T-cell (primary cell): ENCODE results near the gene POFUT2. TPM values are rescaled to one million over a fixed set of nuclear protein-coding genes. Genes with fewer than 3 reads are reported as not detected.

Source experiments
- ATAC-seq, 4 experiments: fragments of 200-7000 bp in 3 of 4; fragments of 150-1000 bp in 1 of 4; cut with Tn5 transposase; replicated peaks in 1 of 4; 1 replicate in 3 of 4; 2 replicates in 1 of 4; pipeline ENCODE4 v1.10.0; 2021; ENCODE audit warnings: moderate library complexity in 3 of 4, mild to moderate bottlenecking in 2 of 4, moderate number of reproducible peaks in 1 of 4
- CTCF ChIA-PET, 2 donors: fragments of 300-600 bp; sonication (Branson Sonifier 250); formaldehyde crosslinking; loops; one replicate each; lab custom pipeline; 2022; ENCODE audit warnings: antibody characterized with exemption in 2 of 2; lab: Charles Lee
- POLR2A ChIA-PET, 2 donors: fragments of 300-600 bp; sonication (Branson Sonifier 250); formaldehyde crosslinking; loops; one replicate each; lab custom pipeline; 2022; ENCODE audit warnings: antibody characterized with exemption in 2 of 2; lab: Charles Lee
- DNase-seq, 35 experiments: peaks; one replicate each; pipeline versions ENCODE4 v3.0.0 to v3.0.0-alpha.2; 2013 to 2023
- H3K27ac ChIP-seq: one replicate; pipeline ENCODE4 v1.5.1; 2013; ENCODE audit warnings: low read length
- H3K27me3 ChIP-seq, 2 experiments: replicated peaks in 1 of 2; 1 replicate in 1 of 2; 2 replicates in 1 of 2; pipeline versions ENCODE4 v1.6.1 to v1.7.0; 2013; ENCODE audit warnings: low read length in 1 of 2, mixed read lengths in 1 of 2; ENCODE audit not compliant: control insufficient read depth in 2 of 2, insufficient read depth in 2 of 2; ENCODE audit errors: extremely low read depth in 1 of 2
- H3K36me3 ChIP-seq, 2 donors: 1 replicate in 1 of 2; 2 replicates in 1 of 2; pipeline versions ENCODE4 v1.6.1 to v1.7.0; 2013; ENCODE audit warnings: low read length in 1 of 2; ENCODE audit not compliant: control insufficient read depth in 2 of 2, insufficient read depth in 1 of 2; ENCODE audit errors: extremely low read depth in 1 of 2
- H3K4me1 ChIP-seq, 2 experiments: 1 replicate in 1 of 2; 2 replicates in 1 of 2; pipeline versions ENCODE4 v1.6.1 to v1.7.0; 2013; ENCODE audit warnings: low read length in 2 of 2, mixed read lengths in 1 of 2; ENCODE audit not compliant: insufficient read depth in 2 of 2, control insufficient read depth in 1 of 2; ENCODE audit errors: extremely low read depth in 1 of 2
- H3K4me3 ChIP-seq, 2 donors: 1 replicate in 1 of 2; 2 replicates in 1 of 2; pipeline versions ENCODE4 v1.5.1 to v1.7.0; 2013; ENCODE audit warnings: mild to moderate bottlenecking in 2 of 2, low read length in 1 of 2, moderate library complexity in 1 of 2; ENCODE audit not compliant: control insufficient read depth in 1 of 2; ENCODE audit errors: extremely low read depth in 1 of 2
- H3K9me3 ChIP-seq: 2 replicates; pipeline ENCODE4 v1.7.0; 2013
- H3K27ac Mint-ChIP-seq, 2 donors: one replicate each; pipeline ENCODE4 v1.8.0; 2020 to 2021; ENCODE audit warnings: mild to moderate bottlenecking in 2 of 2, mixed read lengths in 2 of 2
- H3K27me3 Mint-ChIP-seq, 2 donors: one replicate each; pipeline ENCODE4 v1.8.0; 2021 to 2022; ENCODE audit warnings: mixed read lengths in 2 of 2
- H3K36me3 Mint-ChIP-seq: one replicate; pipeline ENCODE4 v1.8.0; 2021; ENCODE audit warnings: mixed read lengths
- H3K4me1 Mint-ChIP-seq, 3 donors: one replicate each; pipeline ENCODE4 v1.8.0; 2020 to 2022; ENCODE audit warnings: mixed read lengths in 3 of 3, mild to moderate bottlenecking in 1 of 3
- H3K4me3 Mint-ChIP-seq, 3 donors: one replicate each; pipeline ENCODE4 v1.8.0; 2020 to 2022; ENCODE audit warnings: mild to moderate bottlenecking in 3 of 3, mixed read lengths in 3 of 3, moderate library complexity in 3 of 3
- H3K9me3 Mint-ChIP-seq, 3 donors: one replicate each; pipeline ENCODE4 v1.8.0; 2020 to 2022; ENCODE audit warnings: mixed read lengths in 3 of 3
- WGBS: methylation state at CpG from one replicate; pipeline ENCODE4 v1.1.5; 2013; ENCODE audit warnings: missing lambda C conversion rate; ENCODE audit not compliant: insufficient coverage; 5-methylcytosine and 5-hydroxymethylcytosine counted together
- total RNA-seq, 35 experiments: library from RNA in 6 of 35; stranded (reverse) in 6 of 35; fragments of 120-200 nt in 1 of 35; gene quantifications; one replicate each; pipeline versions ENCODE4 v1.2.1 to v1.2.4 and lab custom pipeline; 2013 to 2026

The POFUT2 gene
- total RNA-seq, 5 donors from 2014 or later (not counting 1 experiment from before 2014, with no cell fraction given) = 43.0 to 51.3 (median 44.6) TPM

DNA sequence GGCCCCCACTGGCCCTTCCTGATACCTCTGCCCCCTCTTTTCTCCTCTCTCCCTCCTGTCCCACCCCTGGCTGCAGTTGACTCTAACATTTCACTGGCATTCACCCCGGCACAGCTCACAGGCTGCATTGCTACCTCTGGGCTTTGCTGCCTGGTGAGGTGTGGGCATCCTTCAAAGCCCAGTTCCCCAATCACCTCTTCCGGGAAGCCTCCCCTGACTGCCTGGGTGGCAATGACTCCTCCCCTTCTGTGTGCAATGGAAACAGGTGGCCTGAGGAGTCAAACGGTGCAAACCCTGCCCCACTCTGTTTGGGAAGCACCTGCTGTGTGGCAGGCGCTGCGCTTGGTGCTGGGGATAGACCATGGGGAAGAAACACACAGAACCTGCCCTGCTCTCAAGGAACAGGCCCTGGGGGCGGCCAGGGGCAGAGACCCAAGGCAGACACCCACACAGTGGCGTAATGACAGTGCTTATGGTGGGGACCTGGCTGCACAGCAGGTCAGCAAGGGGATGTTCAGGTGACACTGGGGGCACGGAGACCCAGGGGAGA lies 39.3 kb upstream of the POFUT2 start:
- peaks cover 0 to 7% of the 10 kb centered on the region in 2 donors for H3K27me3 Mint-ChIP-seq
- H3K27ac ChIP-seq = no peak overlapping the region
- ChIA-PET POLR2A (no interaction called here), CTCF (no interaction called here)
- H3K27ac Mint-ChIP-seq = peak overlapping the region in 1 of 2 donors; percentile 36
- H3K4me1 Mint-ChIP-seq = peaks cover 8 to 26% (median 15%) of the 10 kb centered on the region in 3 donors
- H3K4me3 ChIP-seq = no peak overlapping the region
- peaks cover 0 to 47% of the 10 kb centered on the region in 2 experiments for H3K27me3 ChIP-seq
- H3K36me3 ChIP-seq = no peaks in the 10 kb centered on the region
- ATAC-seq (no peak), DNase-seq (no peak)
- no peaks in the 10 kb centered on the region for H3K36me3 Mint-ChIP-seq
- 63% methylated on average over 6 of the region's 8 CpGs for WGBS
- peaks cover 10 to 21% of the 10 kb centered on the region in 2 experiments for H3K4me1 ChIP-seq
- no peak overlapping the region for H3K4me3 Mint-ChIP-seq
- H3K9me3 ChIP-seq = no peaks in the 10 kb centered on the region
- H3K9me3 Mint-ChIP-seq = no peaks in the 10 kb centered on the region

DNA sequence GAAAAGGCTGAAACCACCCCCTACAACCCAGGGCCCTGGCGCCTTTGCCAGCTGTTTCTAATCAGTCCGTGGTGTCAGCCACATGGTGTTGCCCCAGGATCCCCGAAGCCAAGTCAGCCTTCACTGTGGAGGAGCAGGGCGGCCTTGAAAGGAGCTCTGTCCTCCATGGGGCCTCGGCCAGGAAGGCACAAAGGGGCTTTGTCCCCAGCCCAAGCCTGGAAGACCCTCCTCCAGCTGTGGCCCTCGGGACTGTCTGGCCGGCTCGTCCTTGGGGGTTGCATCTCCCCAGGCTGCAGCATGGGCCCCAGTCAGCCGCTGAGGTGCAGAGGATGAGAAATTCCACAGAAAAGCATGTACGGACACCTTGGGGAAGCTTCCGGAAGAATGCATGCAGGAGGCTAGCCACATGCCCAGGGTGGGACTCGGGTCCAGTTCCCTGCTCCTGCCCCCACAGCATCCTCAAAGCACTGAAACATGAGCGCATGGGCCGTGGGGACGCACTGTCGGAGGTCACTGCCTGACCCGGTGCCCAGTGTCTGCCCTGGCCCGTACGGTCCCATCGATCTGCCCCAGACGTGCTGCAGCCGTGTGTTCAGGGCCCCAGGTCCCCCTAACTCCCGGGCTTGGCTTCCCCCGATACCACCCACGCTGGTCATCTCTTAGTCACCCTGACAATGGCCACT lies 38.6 kb upstream of the POFUT2 start:
- Histone ChIP-seq H3K4me3 (no peak overlapping the region), H3K27me3 (peaks cover 0 to 53% of the 10 kb centered on the region in 2 experiments), H3K27ac (no peak overlapping the region), H3K36me3 (no peaks in the 10 kb centered on the region), H3K9me3 (no peaks in the 10 kb centered on the region), H3K4me1 (peaks cover 10 to 21% of the 10 kb centered on the region in 2 experiments)
- no peak overlapping the region for H3K4me3 Mint-ChIP-seq
- peaks cover 0 to 10% of the 10 kb centered on the region in 2 donors for H3K27me3 Mint-ChIP-seq
- no peaks in the 10 kb centered on the region for H3K36me3 Mint-ChIP-seq
- DNase-seq (no peak), ATAC-seq (no peak)
- ChIA-PET CTCF (no interaction called here), POLR2A (no interaction called here)
- H3K9me3 Mint-ChIP-seq = no peaks in the 10 kb centered on the region
- 90% methylated on average over 25 of the region's 25 CpGs for WGBS
- H3K27ac Mint-ChIP-seq = no peak overlapping the region
- peaks cover 13 to 32% (median 21%) of the 10 kb centered on the region in 3 donors for H3K4me1 Mint-ChIP-seq

GRCh38 chr21:45325206-45326168 lies 37.8 kb upstream of the POFUT2 start:
- peaks cover 13 to 34% (median 21%) of the 10 kb centered on the region in 3 donors for H3K4me1 Mint-ChIP-seq
- Histone ChIP-seq H3K9me3 (no peaks in the 10 kb centered on the region), H3K4me1 (peaks cover 10 to 21% of the 10 kb centered on the region in 2 experiments), H3K27ac (no peak overlapping the region), H3K36me3 (no peaks in the 10 kb centered on the region), H3K27me3 (peaks cover 0 to 55% of the 10 kb centered on the region in 2 experiments), H3K4me3 (no peak overlapping the region)
- H3K9me3 Mint-ChIP-seq = no peaks in the 10 kb centered on the region
- no peak overlapping the region for H3K4me3 Mint-ChIP-seq
- no peaks in the 10 kb centered on the region for H3K36me3 Mint-ChIP-seq
- DNase-seq (no peak), ATAC-seq (no peak)
- H3K27me3 Mint-ChIP-seq = peaks cover 0 to 10% of the 10 kb centered on the region in 2 donors
- peak overlapping the region in 1 of 2 donors; percentile 48 for H3K27ac Mint-ChIP-seq
- POLR2A ChIA-PET = no interaction called here
- CTCF ChIA-PET = no interaction called here
- 56% methylated on average over 19 of the region's 32 CpGs for whole genome bisulfite sequencing

DNA sequence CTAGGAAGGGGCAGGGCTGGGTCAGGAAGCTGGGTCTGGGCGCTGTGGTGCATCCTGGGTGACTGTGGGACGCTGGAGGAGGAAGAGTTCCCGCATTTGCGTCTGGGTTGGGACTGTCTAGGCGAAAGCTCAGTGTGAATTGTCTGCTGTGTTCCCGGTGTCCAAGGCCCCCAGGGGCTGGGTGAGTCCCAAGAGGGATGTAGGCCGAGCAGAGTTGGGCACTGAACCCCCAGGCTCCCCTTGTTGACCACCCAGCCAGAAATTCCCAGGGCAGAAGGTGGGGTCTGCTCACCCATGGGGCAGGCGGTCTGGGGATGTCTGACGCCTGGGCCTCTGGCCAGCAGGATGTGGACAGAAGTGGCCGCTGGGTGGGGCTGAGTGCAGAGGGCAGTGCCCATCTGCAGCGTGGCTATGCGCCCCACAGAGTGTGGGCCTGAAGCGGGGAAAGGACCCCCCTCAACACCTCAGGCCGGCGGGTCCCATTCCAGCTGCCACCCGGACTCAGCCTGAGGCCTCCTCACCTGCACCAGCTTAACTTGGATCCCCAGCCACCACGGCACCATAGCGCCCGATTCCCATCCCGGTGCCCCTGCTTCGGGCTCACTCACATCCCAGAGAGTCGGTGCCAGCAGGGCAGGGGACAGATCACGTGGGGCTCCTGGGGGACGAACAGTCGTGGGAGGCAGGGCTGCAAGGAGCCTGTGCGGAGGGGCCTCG lies 37.0 kb upstream of the POFUT2 start:
- Mint-ChIP-seq H3K4me1 (peaks cover 13 to 37% (median 22%) of the 10 kb centered on the region in 3 donors), H3K4me3 (no peak overlapping the region), H3K9me3 (no peaks in the 10 kb centered on the region), H3K27me3 (peaks cover 0 to 6% of the 10 kb centered on the region in 2 donors), H3K36me3 (no peaks in the 10 kb centered on the region), H3K27ac (peak overlapping the region; percentile 23 to 52)
- peaks cover 10 to 23% of the 10 kb centered on the region in 2 experiments for H3K4me1 ChIP-seq
- DNase-seq = no peak
- H3K36me3 ChIP-seq = no peaks in the 10 kb centered on the region
- peaks cover 0 to 57% of the 10 kb centered on the region in 2 experiments for H3K27me3 ChIP-seq
- no peak overlapping the region for H3K27ac ChIP-seq
- ATAC-seq = no peak
- WGBS = 88% methylated on average over 22 of the region's 27 CpGs
- H3K9me3 ChIP-seq = no peaks in the 10 kb centered on the region
- CTCF ChIA-PET = interaction anchor here in 1 of 2 donors (0.8 kb wide), 1 partner anchor 37 kb away, joined by 4 read pairs; the partner anchor contains the start of gene POFUT2
- POLR2A ChIA-PET = no interaction called here
- H3K4me3 ChIP-seq = no peak overlapping the region

DNA sequence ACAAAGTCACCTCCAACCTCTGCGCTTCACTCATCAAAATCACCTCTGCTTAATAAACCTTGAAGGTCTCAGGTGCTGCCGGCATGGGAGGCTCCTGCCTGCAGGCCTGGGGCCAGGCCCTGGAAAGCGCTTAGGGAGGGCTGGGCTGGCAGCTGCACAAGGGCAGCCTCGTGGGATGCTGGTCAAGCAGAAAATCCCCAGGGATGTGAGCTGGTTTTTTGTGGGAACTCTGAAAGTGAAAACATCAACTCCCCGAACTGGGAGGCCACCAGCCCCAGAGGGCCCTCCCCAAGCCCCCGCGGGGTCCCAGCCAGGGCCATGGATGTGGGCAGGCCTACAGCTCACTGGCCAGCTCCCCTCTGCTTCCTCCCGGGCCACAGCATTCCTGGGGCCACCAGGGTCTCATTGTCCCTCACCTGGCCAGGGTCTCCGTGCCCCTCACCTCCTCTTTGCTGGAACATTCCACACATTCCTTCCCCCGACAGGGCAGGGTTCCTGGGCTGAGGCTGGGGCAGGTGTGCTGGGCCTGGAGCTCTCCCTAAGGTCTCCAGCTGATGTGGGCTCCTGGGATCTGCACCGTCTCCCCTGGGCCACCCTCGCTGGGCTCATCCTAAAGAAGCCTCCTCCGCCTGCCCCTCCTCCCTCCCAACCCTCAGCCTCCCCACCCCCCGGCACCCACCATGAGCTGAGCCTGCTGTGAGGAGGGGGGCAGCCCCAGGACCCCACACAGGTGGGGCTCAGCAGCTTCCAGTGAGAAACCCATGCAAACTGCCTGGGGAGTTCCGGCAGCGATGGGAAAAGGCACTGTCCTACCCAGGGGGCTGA lies 36.0 kb upstream of the POFUT2 start:
- no peaks in the 10 kb centered on the region for H3K36me3 Mint-ChIP-seq
- H3K27me3 ChIP-seq = peaks cover 0 to 66% of the 10 kb centered on the region in 2 experiments
- peak overlapping the region; percentile 79 for H3K27ac ChIP-seq
- H3K4me3 Mint-ChIP-seq = peak overlapping the region in 1 of 3 donors; percentile 85
- peaks cover 10 to 26% of the 10 kb centered on the region in 2 experiments for H3K4me1 ChIP-seq
- no peaks in the 10 kb centered on the region for H3K9me3 ChIP-seq
- H3K36me3 ChIP-seq = no peaks in the 10 kb centered on the region
- no peak for DNase-seq
- H3K4me3 ChIP-seq = no peak overlapping the region
- H3K27me3 Mint-ChIP-seq = peaks cover 0 to 11% of the 10 kb centered on the region in 2 donors
- ChIA-PET POLR2A (no interaction called here), CTCF (interaction anchor here in 1 of 2 donors (0.8 kb wide), 1 partner anchor 36 kb away, joined by 4 read pairs; the partner anchor contains the start of gene POFUT2)
- no peak for ATAC-seq
- H3K9me3 Mint-ChIP-seq = no peaks in the 10 kb centered on the region
- H3K4me1 Mint-ChIP-seq = peaks cover 13 to 41% (median 22%) of the 10 kb centered on the region in 3 donors
- 86% methylated on average over 10 of the region's 16 CpGs for WGBS
- H3K27ac Mint-ChIP-seq = peak overlapping the region; percentile 96 to 99
